SK-N-SH (cell line): ENCODE results near the gene SYNPR. TPM values are rescaled to one million over a fixed set of nuclear protein-coding genes. Genes with fewer than 3 reads are reported as not detected.

Experiments
- CTCF ChIA-PET: fragments of 300-600, 350-600 bp; formaldehyde crosslinking; extraction: SDS; loops from one replicate; lab custom pipeline; 2021; lab: Yijun Ruan, JAX
- POLR2A ChIA-PET: fragments of 350-600 bp; sonication (Branson Sonifier 250); formaldehyde crosslinking; extraction: SDS; loops from one replicate; lab custom pipeline; 2020; ENCODE audit warnings: antibody characterized with exemption, inconsistent platforms; lab: Yijun Ruan, JAX
- DNase-seq: peaks from one replicate; pipeline ENCODE4 v3.0.0; 2012
- H2AFZ ChIP-seq: fragments of 200-600 bp; sonication (generic); 2 replicates; pipeline ENCODE4 v1.8.1; 2016; ENCODE audit warnings: antibody characterized with exemption, mild to moderate bottlenecking, low read depth
- H3F3A ChIP-seq: fragments of 200-600 bp; sonication (generic); replicated peaks from 2 replicates; pipeline ENCODE3; 2016; ENCODE audit warnings: antibody characterized with exemption, mild to moderate bottlenecking; ENCODE audit not compliant: insufficient read depth
- H3K27ac ChIP-seq, 2 experiments: fragments of 200-500 bp in 1 of 2; fragments of 200-600 bp in 1 of 2; sonication (Bioruptor generic) in 1 of 2; sonication (generic), shearing (Covaris generic) in 1 of 2; 2 replicates each; pipeline versions ENCODE4 v1.5.1 to v1.6.1; 2014 to 2016; ENCODE audit warnings: low read depth in 2 of 2, inconsistent platforms in 1 of 2, low read length in 1 of 2, mild to moderate bottlenecking in 1 of 2, mixed read lengths in 1 of 2
- H3K27me3 ChIP-seq: fragments of 200-600 bp; sonication (generic), shearing (Covaris generic); 2 replicates; pipeline ENCODE4 v1.6.1; 2016; ENCODE audit warnings: mixed run types; ENCODE audit not compliant: insufficient read depth
- H3K36me3 ChIP-seq, 2 experiments: fragments of 200-500 bp in 1 of 2; fragments of 200-600 bp in 1 of 2; sonication (Bioruptor generic) in 1 of 2; sonication (generic) in 1 of 2; replicated peaks in 1 of 2; 2 replicates each; pipeline versions ENCODE3 to v1.5.1; 2014 to 2016; ENCODE audit warnings: low read length in 1 of 2, mild to moderate bottlenecking in 1 of 2; ENCODE audit not compliant: insufficient read depth in 2 of 2, control insufficient read depth in 1 of 2
- H3K4me1 ChIP-seq, 2 experiments: fragments of 200-500 bp in 1 of 2; fragments of 200-600 bp in 1 of 2; sonication (Bioruptor generic) in 1 of 2; sonication (generic), shearing (Covaris generic) in 1 of 2; 2 replicates each; pipeline versions ENCODE4 v1.5.1 to v1.6.1; 2014 to 2016; ENCODE audit warnings: low read depth in 1 of 2, low read length in 1 of 2, mixed run types in 1 of 2; ENCODE audit not compliant: insufficient read depth in 2 of 2, control insufficient read depth in 1 of 2
- H3K4me2 ChIP-seq: fragments of 200-600 bp; sonication (generic), shearing (Covaris generic); 2 replicates; pipeline ENCODE4 v1.6.1; 2017; ENCODE audit warnings: mixed run types
- H3K4me3 ChIP-seq, 2 experiments: fragments of 200-500 bp in 1 of 2; fragments of 200-600 bp in 1 of 2; sonication (Bioruptor generic) in 1 of 2; sonication (generic), shearing (Covaris generic) in 1 of 2; 2 replicates each; pipeline versions ENCODE4 v1.5.1 to v1.8.1; 2014 to 2016; ENCODE audit warnings: low read depth in 2 of 2, inconsistent platforms in 1 of 2, low read length in 1 of 2, mild to moderate bottlenecking in 1 of 2, mixed read lengths in 1 of 2, moderate library complexity in 1 of 2
- H3K79me2 ChIP-seq: fragments of 200-600 bp; sonication (generic); 2 replicates; pipeline ENCODE4 v1.8.1; 2017; ENCODE audit warnings: mild to moderate bottlenecking; ENCODE audit not compliant: insufficient read depth
- H3K9ac ChIP-seq: fragments of 200-600 bp; sonication (generic); 2 replicates; pipeline ENCODE4 v1.6.1; 2017; ENCODE audit warnings: mixed run types
- H3K9me2 ChIP-seq: fragments of 200-600 bp; sonication (generic); 2 replicates; pipeline ENCODE4 v1.6.1; 2017; ENCODE audit warnings: mixed run types
- H3K9me3 ChIP-seq: fragments of 200-600 bp; sonication (generic); 2 replicates; pipeline ENCODE4 v1.6.1; 2017; ENCODE audit warnings: mixed run types, mild to moderate bottlenecking, moderate library complexity
- H4K20me1 ChIP-seq: fragments of 200-600 bp; sonication (generic); 2 replicates; pipeline ENCODE4 v1.6.1; 2017; ENCODE audit warnings: mild to moderate bottlenecking, mixed run types; ENCODE audit not compliant: insufficient read depth
- CHD2 ChIP-seq: fragments of 150-350 bp; IDR thresholded peaks from 2 replicates; pipeline ENCODE4 v1.6.1; 2018; ENCODE audit warnings: low read length; ENCODE audit not compliant: partially characterized antibody
- ELF1 ChIP-seq: IDR thresholded peaks from 2 replicates; pipeline ENCODE4 v1.4.0; 2012
- FOSL2 ChIP-seq: IDR thresholded peaks from 2 replicates; pipeline ENCODE4 v1.4.0; 2012; ENCODE audit warnings: low read depth, mild to moderate bottlenecking, moderate library complexity, borderline replicate concordance
- FOXJ3 ChIP-seq: sonication (generic); formaldehyde crosslinking; IDR thresholded peaks from 2 replicates; pipeline ENCODE4 v1.5.1; 2020; ENCODE audit warnings: mild to moderate bottlenecking, missing genetic modification reagents
- FOXM1 ChIP-seq: IDR thresholded peaks from 2 replicates; pipeline ENCODE4 v1.4.0; 2012; ENCODE audit warnings: low read depth, mild to moderate bottlenecking
- MEF2A ChIP-seq: IDR thresholded peaks from 2 replicates; pipeline ENCODE4 v1.4.0; 2012; ENCODE audit warnings: low read depth, borderline replicate concordance
- RAD21 ChIP-seq: IDR thresholded peaks from 2 replicates; pipeline ENCODE4 v1.6.1; 2012; ENCODE audit warnings: mild to moderate bottlenecking, low read length
- RFX5 ChIP-seq: IDR thresholded peaks from 2 replicates; pipeline ENCODE4 v1.6.1; 2012; ENCODE audit warnings: mild to moderate bottlenecking, improper control_type of control experiment, low read length
- SIN3A ChIP-seq: IDR thresholded peaks from 2 replicates; pipeline ENCODE4 v1.6.1; 2012; ENCODE audit warnings: low read depth, mild to moderate bottlenecking, low read length, moderate library complexity, borderline replicate concordance
- SMC3 ChIP-seq: IDR thresholded peaks from 2 replicates; pipeline ENCODE4 v1.6.1; 2012; ENCODE audit warnings: low read depth, low read length, improper control_type of control experiment
- TCF12 ChIP-seq: IDR thresholded peaks from 2 replicates; pipeline ENCODE4 v1.4.0; 2012
- TEAD4 ChIP-seq: IDR thresholded peaks from 2 replicates; pipeline ENCODE4 v1.4.0; 2012; ENCODE audit warnings: mild to moderate bottlenecking, borderline replicate concordance; ENCODE audit not compliant: insufficient read depth
- YY1 ChIP-seq: IDR thresholded peaks from 2 replicates; pipeline ENCODE4 v1.4.0; 2012; ENCODE audit warnings: low read depth, mild to moderate bottlenecking
- WGBS: methylation state at CpG from one replicate; pipeline ENCODE4 v1.1.6; 2017; ENCODE audit warnings: low lambda C conversion rate; 5-methylcytosine and 5-hydroxymethylcytosine counted together
- polyA plus RNA-seq, 3 experiments: library from polyadenylated mRNA; depleted of rRNA; stranded (reverse); fragments of >200 nt; gene quantifications; 2 replicates each; pipeline ENCODE4 v1.2.3, GENCODE V29; 2012
- TF ChIP-seq, protein P1 (sequence below): fragments of 200-600 bp; sonication (generic); IDR thresholded peaks from 2 replicates; pipeline ENCODE4 v1.6.1; 2017; ENCODE audit warnings: antibody characterized with exemption, mild to moderate bottlenecking, moderate library complexity
- TF ChIP-seq, protein P2 (sequence below): fragments of 150-350 bp; IDR thresholded peaks from 2 replicates; pipeline ENCODE4 v1.6.1; 2017; ENCODE audit warnings: antibody characterized with exemption, low read length, low read depth, borderline replicate concordance

Gene SYNPR
- polyA plus RNA-seq, 1 of the 3 experiments (the other 2 are of a cell fraction) = not detected

DNA sequence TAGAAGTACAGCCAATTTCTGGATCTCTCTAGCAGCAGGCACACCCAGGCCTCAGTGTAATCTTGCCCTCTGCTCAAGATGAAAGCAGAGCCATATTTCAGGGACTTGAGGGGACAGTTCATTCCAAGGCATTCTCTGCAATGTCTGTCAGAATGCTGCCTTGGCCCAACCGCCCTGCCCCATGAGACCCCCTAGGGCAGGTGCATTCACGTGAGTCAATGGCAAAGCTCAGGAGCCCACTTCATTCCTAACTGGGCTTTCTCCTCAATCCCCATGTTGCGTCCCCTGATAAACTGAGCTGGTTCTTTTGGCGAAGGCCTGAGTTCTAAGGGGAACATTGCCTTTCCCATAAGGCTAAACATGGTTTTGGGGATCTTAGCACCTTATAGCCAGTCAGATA lies 383.9 kb downstream of the SYNPR start:
- TF ChIP-seq MEF2A = no peak
- TF ChIP-seq ELF1 = no peak
- no peak for TF ChIP-seq RFX5
- no peak for TF ChIP-seq FOXM1
- TF ChIP-seq TEAD4 = no peak
- no peak for TF ChIP-seq CHD2
- TF ChIP-seq FOSL2 = no peak
- TF ChIP-seq, protein P1, sequence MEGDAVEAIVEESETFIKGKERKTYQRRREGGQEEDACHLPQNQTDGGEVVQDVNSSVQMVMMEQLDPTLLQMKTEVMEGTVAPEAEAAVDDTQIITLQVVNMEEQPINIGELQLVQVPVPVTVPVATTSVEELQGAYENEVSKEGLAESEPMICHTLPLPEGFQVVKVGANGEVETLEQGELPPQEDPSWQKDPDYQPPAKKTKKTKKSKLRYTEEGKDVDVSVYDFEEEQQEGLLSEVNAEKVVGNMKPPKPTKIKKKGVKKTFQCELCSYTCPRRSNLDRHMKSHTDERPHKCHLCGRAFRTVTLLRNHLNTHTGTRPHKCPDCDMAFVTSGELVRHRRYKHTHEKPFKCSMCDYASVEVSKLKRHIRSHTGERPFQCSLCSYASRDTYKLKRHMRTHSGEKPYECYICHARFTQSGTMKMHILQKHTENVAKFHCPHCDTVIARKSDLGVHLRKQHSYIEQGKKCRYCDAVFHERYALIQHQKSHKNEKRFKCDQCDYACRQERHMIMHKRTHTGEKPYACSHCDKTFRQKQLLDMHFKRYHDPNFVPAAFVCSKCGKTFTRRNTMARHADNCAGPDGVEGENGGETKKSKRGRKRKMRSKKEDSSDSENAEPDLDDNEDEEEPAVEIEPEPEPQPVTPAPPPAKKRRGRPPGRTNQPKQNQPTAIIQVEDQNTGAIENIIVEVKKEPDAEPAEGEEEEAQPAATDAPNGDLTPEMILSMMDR = no peak
- TF ChIP-seq RAD21 = no peak
- no peak for TF ChIP-seq TCF12
- no peak for TF ChIP-seq FOXJ3
- no peak for TF ChIP-seq SIN3A
- no peaks in the 10 kb centered on the region for H4K20me1 ChIP-seq
- no peaks in the 10 kb centered on the region for H3F3A ChIP-seq
- ChIA-PET CTCF (interaction anchor here (0.6 to 4.6 kb wide), 7 partner anchors 17 to 312 kb away, joined by 3 to 29 read pairs (median 4); partner anchors contain the start of gene C3orf49), POLR2A (no interaction called here)
- no peak overlapping the region for H3K9ac ChIP-seq
- 67% methylated on average over 3 of the region's 4 CpGs for WGBS
- H2AFZ ChIP-seq = no peak overlapping the region
- DNase-seq = no peak
- no peaks in the 10 kb centered on the region for H3K36me3 ChIP-seq
- H3K4me1 ChIP-seq = no peaks in the 10 kb centered on the region
- no peaks in the 10 kb centered on the region for H3K9me3 ChIP-seq
- H3K79me2 ChIP-seq = no peaks in the 10 kb centered on the region
- H3K27me3 ChIP-seq = no peaks in the 10 kb centered on the region; the same call in 1 of the 2 replicates
- H3K4me3 ChIP-seq = no peak overlapping the region
- no peak overlapping the region for H3K27ac ChIP-seq
- H3K4me2 ChIP-seq = no peak overlapping the region
- no peaks in the 10 kb centered on the region for H3K9me2 ChIP-seq

DNA sequence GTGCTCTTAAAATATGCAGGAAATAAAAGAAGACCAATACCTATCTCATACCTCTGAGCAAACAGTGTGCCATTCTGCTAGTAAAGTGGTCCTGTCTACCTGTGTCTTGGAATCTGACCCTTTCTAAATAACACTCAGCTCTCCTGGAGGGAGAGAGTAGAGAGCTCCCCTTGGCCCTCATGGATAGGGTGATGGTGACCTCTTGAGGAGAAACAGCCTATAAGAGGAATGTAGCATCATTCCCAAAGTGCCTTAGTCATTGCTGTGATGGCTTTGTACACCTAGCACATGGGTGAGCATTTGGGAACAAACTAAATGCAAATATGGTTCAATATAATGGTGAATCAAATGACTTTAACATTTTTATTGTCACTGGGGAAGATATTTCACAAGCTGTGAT lies 384.4 kb downstream of the SYNPR start:
- no peaks in the 10 kb centered on the region; the same call in 1 of the 2 replicates for H3K27me3 ChIP-seq

More for the DNA sequence above, 384.4 kb downstream of the SYNPR start:
- no peaks in the 10 kb centered on the region for H3K9me3 ChIP-seq
- TF ChIP-seq FOXJ3 = no peak
- peak; percentile 40 for TF ChIP-seq RAD21
- TF ChIP-seq, protein P2, sequence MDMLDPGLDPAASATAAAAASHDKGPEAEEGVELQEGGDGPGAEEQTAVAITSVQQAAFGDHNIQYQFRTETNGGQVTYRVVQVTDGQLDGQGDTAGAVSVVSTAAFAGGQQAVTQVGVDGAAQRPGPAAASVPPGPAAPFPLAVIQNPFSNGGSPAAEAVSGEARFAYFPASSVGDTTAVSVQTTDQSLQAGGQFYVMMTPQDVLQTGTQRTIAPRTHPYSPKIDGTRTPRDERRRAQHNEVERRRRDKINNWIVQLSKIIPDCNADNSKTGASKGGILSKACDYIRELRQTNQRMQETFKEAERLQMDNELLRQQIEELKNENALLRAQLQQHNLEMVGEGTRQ = no peak
- TF ChIP-seq, protein P1 = peak; percentile 35
- 0 out of 2 replicates have a peak, but pooled peaks have one; percentile 8 for TF ChIP-seq SMC3
- TF ChIP-seq SIN3A = no peak
- no peak for TF ChIP-seq YY1
- TF ChIP-seq, all 33 proteins: peak for 3
- H3K27ac ChIP-seq = no peak overlapping the region
- H3F3A ChIP-seq = no peaks in the 10 kb centered on the region
- H3K4me3 ChIP-seq = no peak overlapping the region
- no peaks in the 10 kb centered on the region for H3K9me2 ChIP-seq
- DNase-seq = no peak
- no peaks in the 10 kb centered on the region for H3K4me1 ChIP-seq
- no peak overlapping the region for H3K4me2 ChIP-seq
- H3K9ac ChIP-seq = no peak overlapping the region
- POLR2A ChIA-PET = no interaction called here
- H3K79me2 ChIP-seq = no peaks in the 10 kb centered on the region
- CTCF ChIA-PET = interaction anchor here (0.6 to 4.6 kb wide), 4 partner anchors 155 to 312 kb away, joined by 3 to 29 read pairs (median 4); partner anchors contain the start of gene C3orf49
- no peaks in the 10 kb centered on the region for H3K36me3 ChIP-seq
- no peaks in the 10 kb centered on the region for H4K20me1 ChIP-seq
- no peak overlapping the region for H2AFZ ChIP-seq
